TTC549 (cell line): ENCODE results near the gene SCG2.
"Not testable (repeated sequence)": the region's sequence is repeated elsewhere in the genome, so short reads cannot be mapped to it uniquely, and the experiment has no call there.

ENCODE experiments used
- FAIRE-seq: peaks from 2 replicates; lab custom pipeline; 2012; peaks lifted over from hg19 to GRCh38; lab: Jason Lieb, UNC

SCG2 gene

DNA sequence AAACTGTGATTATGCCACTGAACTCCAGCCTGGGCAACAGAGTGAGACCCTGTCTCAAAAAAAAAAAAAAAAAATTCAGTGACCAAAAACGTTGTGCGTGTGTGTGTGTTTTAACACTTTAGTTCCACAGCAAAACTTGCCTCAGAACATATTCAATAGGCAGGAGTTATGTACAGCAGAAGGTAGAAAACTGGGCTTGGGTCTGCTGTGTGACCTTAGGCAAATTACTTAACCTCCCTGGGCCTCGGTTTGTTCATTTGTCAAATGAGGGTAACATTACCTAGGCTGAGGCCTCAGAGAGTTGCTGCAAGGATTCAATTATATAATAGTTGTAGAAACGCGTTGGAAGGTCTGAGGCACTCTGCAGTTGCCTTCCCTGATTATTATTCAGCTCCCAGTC lies 10.3 kb upstream of the SCG2 start:
- FAIRE-seq, result no peak

GRCh38 chr2:223611061-223611460 lies 8.9 kb upstream of the SCG2 start:
- no peak for FAIRE-seq

- FAIRE-seq, result no peak
These were observed 5.3 kb upstream of the SCG2 start for GRCh38 chr2:223607476-223607875.

GRCh38 chr2:223606946-223607345 lies 4.8 kb upstream of the SCG2 start:
- FAIRE-seq, result no peak

GRCh38 chr2:223604231-223604630 lies 2.1 kb upstream of the SCG2 start:
- no peak for FAIRE-seq

GRCh38 chr2:223602972-223603371 lies 811 bp upstream of the SCG2 start:
- peak; percentile 5 for FAIRE-seq

DNA sequence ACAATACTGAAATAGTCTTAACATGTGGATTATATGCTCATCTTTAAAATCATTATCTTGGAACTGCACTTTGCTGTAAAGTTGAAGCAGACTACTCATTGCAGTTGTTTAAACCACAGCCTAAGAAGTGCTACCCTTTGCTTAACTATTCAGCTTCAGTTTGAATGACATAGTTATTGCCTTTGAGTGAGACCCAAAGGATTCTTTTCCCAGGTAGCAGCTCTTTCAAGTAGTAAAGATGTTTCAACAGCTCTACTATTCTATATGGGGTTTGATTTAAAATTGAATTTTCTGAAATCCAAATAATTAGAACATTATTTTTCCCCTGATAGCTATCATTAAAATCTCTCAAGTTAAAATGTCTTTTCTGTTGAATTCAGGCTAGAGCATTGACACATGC lies 1.1 kb downstream of the SCG2 start:
- FAIRE-seq, result no peak

DNA sequence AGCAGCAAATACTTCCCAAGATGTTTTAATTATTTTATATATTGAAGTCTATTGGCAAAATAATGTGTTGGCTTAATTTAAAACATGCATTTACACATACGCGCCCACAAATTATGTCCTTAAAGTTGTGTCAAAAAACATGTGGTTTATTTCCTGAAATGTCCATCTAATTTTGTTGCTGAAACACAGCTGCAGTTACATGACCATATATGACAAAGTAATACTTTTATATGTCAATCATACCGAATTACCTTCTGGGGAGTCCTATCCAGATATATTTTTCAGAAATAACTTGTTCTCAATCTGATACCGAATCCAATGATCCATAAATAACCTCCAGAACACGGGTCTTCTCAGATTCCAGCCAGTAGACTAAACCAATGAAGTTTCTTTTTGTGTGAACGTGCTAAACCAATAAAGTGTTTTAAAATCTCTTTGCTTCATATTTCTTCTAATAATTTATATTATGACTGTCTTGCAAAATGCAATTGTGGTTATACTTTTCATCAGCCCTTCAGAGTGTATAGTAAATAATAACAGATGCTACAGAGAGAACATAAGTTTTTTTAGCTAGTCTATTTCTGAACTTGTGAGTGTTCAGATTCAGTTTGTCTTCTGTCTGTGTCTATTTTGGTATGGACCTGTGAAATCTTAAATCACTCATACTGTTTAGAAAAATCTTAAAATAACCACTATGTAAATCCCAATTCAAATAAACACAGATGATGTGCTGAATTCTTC lies 2.4 kb downstream of the SCG2 start:
- FAIRE-seq, result no peak

DNA sequence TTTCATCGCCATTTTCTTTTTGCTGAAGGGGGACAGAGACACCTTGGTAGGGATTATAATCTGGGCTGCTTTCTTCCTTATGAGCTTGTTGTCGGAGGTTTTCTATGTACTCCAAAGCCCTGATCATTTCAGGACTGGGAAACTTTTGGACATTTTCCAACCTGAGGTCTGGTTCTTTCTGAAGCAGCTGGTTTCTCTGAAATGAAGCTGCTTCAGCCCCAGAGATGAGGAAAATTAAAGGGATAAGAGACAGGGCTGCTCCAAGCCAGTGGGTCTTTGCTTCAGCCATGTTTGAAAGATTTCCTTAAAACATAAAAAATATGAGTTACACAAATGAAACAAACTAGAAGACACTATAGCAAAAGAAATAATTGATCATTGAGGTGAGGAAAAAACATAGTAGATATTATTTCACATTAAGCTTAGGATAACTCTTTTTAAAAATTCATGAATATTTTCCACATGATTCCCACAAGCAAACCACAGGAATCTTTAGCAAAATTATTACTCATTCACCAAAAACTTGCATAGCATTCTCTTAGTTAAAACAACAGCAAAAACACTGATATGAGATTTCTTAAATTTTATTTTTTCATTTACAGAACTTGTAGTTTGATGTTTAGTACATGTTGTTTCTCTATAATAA lies 3.0 kb downstream of the SCG2 start:
- FAIRE-seq, result no peak

GRCh38 chr2:223597076-223597475 lies 5.1 kb downstream of the SCG2 start:
- FAIRE-seq, result no peak

GRCh38 chr2:223596208-223596607 lies 6.0 kb downstream of the SCG2 start:
- FAIRE-seq, result no peak

DNA sequence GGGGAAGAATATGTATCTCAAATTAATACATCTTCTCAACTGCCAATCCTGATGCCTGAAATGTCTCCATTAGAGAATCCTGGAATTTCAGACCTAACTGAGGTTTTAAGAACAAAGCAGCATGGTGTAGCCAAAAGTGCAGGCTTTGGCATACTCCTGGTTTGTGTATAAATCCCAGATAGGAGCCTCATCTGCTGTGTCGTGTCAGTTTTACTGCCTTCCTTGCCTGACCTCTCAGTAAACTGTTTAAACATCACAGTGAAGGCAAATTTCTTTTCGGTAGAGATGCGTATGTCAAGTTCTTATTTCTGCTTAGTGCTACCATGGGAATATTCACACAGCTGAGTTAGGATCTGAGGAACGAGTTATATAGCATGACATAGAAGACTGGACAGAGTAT lies 7.3 kb downstream of the SCG2 start:
- no peak for FAIRE-seq

DNA sequence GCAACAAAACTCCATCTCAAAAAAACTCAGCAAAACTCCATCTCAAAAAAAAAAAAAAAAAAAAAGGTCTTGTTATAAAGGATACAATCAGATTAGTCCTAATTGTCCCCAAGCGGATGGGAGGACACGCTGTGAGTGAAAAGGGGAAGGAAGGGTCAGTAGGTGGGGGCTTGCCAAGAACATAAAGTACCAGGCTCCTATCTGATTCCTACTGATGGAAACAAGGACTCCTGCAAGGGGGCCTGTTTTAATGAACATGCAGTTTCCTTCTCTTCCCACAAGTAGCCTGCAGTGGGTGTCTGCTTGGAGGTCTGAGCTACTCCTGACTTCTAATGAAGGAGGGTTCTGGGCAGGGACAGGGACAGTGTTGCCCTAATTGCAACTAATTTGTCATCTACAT lies 7.9 kb downstream of the SCG2 start:
- FAIRE-seq, result no peak

DNA sequence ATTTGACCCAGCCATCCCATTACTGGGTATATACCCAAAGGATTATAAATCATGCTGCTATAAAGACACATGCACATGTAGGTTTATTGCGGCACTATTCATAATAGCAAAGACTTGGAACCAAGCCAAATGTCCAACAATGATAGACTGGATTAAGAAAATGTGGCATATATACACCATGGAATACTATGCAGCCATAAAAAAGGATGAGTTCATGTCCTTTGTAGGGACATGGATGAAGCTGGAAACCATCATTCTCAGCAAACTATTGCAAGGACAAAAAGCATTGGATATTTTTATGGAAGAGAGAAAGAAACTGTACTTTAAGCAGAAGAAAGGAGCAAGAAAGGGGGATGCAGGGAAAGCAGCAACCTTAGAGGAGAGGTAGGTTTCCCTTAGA lies 9.5 kb downstream of the SCG2 start:
- not testable (repeated sequence) for FAIRE-seq

- no peak for FAIRE-seq
These were observed 10.6 kb downstream of the SCG2 start for GRCh38 chr2:223591596-223591995.

GRCh38 chr2:223590964-223591363 lies 11.2 kb downstream of the SCG2 start:
- FAIRE-seq, result no peak

DNA sequence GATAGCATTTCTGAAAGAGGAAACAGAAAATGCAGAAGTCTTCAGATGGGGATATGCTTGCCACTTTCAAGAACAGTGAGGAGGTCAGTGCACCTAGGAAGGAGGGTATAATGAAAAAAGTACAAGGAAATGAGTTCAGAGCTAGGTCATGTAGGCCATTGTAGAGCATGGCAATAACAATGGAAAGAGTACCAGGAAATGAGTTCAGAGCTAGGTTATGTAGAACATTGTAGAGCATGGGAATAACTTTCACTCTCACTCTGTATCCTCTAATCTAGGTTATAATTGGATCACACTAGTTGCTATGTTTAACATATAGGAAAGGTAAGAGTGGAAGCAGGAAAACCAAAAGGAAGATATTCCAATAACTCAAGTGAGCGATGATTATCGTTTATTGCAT lies 12.3 kb downstream of the SCG2 start:
- no peak for FAIRE-seq

DNA sequence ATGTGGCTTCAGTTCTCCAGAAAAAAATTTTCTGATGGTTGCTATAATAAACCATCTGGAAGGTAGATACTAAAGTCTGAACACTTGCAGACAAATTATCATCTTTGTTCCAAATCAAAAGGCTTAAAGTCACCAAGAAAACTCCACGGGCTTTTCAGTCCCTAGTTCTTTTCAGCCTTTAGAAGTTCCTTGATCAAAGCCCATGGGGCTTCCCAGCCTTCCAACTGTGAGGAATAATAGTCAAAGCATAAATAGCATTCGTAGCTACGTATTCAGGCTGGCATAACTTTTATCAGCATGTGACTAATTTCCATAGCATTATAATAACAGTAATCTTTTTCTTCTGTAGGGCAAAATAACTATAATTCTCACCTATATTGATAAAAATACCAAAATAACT lies 13.9 kb downstream of the SCG2 start:
- no peak for FAIRE-seq

GRCh38 chr2:223587301-223587700 lies 14.9 kb downstream of the SCG2 start:
- FAIRE-seq, result no peak

DNA sequence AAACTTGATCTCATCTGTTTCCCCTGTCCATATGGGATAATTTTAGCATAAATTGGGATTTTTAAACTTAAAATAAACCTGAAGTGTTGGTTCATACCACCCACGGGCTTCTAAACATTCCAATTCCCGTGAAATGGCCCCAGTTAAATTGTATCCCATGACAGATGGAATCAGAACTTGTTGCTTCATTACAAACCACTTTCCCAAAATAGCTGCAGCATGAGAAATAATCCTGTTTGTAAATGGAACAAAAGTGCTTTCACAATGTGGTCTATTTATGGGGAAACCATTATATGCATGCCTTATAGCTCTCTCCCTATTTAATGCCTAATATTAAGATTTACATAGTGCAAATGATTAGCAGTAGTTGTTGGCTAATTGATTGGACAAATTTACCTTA lies 15.9 kb downstream of the SCG2 start:
- no peak for FAIRE-seq

- FAIRE-seq, result no peak
These were observed 16.5 kb downstream of the SCG2 start for GRCh38 chr2:223585666-223586065.

DNA sequence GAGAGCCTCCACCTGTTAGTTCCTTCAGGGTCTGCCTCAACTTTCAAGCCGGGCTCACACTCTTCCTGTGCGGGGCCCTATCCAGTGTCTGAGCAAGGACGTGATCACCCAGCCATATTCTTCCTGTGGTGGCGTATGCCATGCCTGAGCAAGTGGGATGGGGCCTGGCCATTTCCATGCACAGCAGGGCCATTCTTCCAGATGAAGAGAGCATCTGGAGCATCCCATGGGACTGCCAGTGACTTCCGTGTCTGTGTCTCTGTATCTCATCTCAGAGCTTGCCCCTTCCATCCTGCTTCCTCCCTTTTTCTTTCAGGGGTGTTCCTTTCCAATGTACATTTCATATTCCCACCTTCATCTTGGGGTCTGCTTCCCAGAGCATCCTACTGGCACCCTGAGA lies 20.2 kb downstream of the SCG2 start:
- no peak for FAIRE-seq

GRCh38 chr2:223580951-223581350 lies 21.2 kb downstream of the SCG2 start:
- no peak for FAIRE-seq

DNA sequence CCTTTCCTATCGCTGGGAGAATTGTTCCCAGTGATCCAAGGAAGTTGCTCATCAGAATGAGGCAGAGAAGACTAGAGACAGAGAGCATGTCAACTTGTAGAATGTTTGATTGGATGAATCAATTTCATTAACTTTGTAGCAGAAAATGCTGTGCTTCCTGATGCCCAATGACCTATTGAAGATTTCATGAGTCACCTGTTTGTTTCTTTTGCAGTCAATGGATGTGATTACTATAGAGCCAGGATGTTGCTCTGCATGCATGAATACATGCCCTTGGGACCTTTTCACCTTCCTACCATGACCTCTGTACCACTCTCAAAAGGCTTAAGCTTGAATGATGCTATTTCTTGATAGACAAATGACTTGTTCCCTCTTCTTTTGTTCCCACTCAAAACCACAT lies 23.3 kb downstream of the SCG2 start:
- no peak for FAIRE-seq
